Naive thymus-derived CD4-positive, alpha-beta T cell (primary cell): ENCODE measurements around the gene GALNT10. TPM values are rescaled to one million over a fixed set of nuclear protein-coding genes. Genes with fewer than 3 reads are reported as not detected.

Source experiments
- ATAC-seq: fragments of 150-1000 bp; cut with Tn5 transposase; 2 replicates; pipeline ENCODE4 v1.10.0; 2021; ENCODE audit warnings: mild to moderate bottlenecking, moderate library complexity
- CTCF ChIA-PET: fragments of 350-600 bp; sonication (Branson Sonifier 250); formaldehyde crosslinking; loops from one replicate; lab custom pipeline; 2021; ENCODE audit warnings: antibody characterized with exemption; lab: Charles Lee
- POLR2A ChIA-PET: fragments of 350-600 bp; sonication (Branson Sonifier 250); formaldehyde crosslinking; loops from one replicate; lab custom pipeline; 2021; ENCODE audit warnings: antibody characterized with exemption, inconsistent platforms; lab: Charles Lee
- DNase-seq, 9 donors: peaks; one replicate each; pipeline versions ENCODE4 v3.0.0 to v3.0.0-alpha.2; 2020 to 2022; ENCODE audit warnings: mixed read lengths in 1 of 9
- H3K27ac ChIP-seq: one replicate; pipeline ENCODE4 v1.7.0; 2013; ENCODE audit warnings: mild to moderate bottlenecking, low read depth, low read length, moderate library complexity
- H3K27me3 ChIP-seq, 2 donors: one replicate each; pipeline ENCODE4 v1.7.0; 2013; ENCODE audit warnings: low read length in 2 of 2, mild to moderate bottlenecking in 2 of 2, moderate library complexity in 2 of 2; ENCODE audit not compliant: control insufficient read depth in 2 of 2, insufficient read depth in 2 of 2
- H3K36me3 ChIP-seq, 3 experiments: 1 replicate in 2 of 3; 2 replicates in 1 of 3; pipeline ENCODE4 v1.7.0; 2013; ENCODE audit warnings: low read length in 3 of 3, mild to moderate bottlenecking in 3 of 3, moderate library complexity in 1 of 3; ENCODE audit not compliant: insufficient read depth in 3 of 3, control insufficient read depth in 2 of 3
- H3K4me1 ChIP-seq, 2 donors: one replicate each; pipeline ENCODE4 v1.7.0; 2013; ENCODE audit warnings: low read length in 2 of 2, mild to moderate bottlenecking in 2 of 2, moderate library complexity in 1 of 2; ENCODE audit not compliant: control insufficient read depth in 2 of 2, insufficient read depth in 2 of 2
- H3K4me3 ChIP-seq: 2 replicates; pipeline ENCODE4 v1.7.0; 2013; ENCODE audit warnings: mild to moderate bottlenecking, low read length
- H3K9me3 ChIP-seq, 3 experiments: 1 replicate in 2 of 3; 2 replicates in 1 of 3; pipeline ENCODE4 v1.7.0; 2013; ENCODE audit warnings: low read length in 3 of 3; ENCODE audit not compliant: control insufficient read depth in 2 of 3
- H3K27ac Mint-ChIP-seq, 9 donors: one replicate each; pipeline ENCODE4 v1.8.0; 2020 to 2022; ENCODE audit warnings: mixed read lengths in 9 of 9, mild to moderate bottlenecking in 8 of 9, moderate library complexity in 5 of 9, inconsistent platforms in 2 of 9
- H3K27me3 Mint-ChIP-seq, 5 donors: one replicate each; pipeline ENCODE4 v1.8.0; 2021 to 2022; ENCODE audit warnings: mixed read lengths in 5 of 5, mild to moderate bottlenecking in 1 of 5
- H3K36me3 Mint-ChIP-seq, 5 donors: one replicate each; pipeline ENCODE4 v1.8.0; 2020 to 2022; ENCODE audit warnings: mixed read lengths in 5 of 5, mild to moderate bottlenecking in 3 of 5, inconsistent platforms in 1 of 5
- H3K4me1 Mint-ChIP-seq, 7 donors: one replicate each; pipeline ENCODE4 v1.8.0; 2020 to 2022; ENCODE audit warnings: mixed read lengths in 7 of 7, mild to moderate bottlenecking in 3 of 7, inconsistent platforms in 1 of 7
- H3K4me3 Mint-ChIP-seq, 10 donors: one replicate each; pipeline ENCODE4 v1.8.0; 2020 to 2022; ENCODE audit warnings: mild to moderate bottlenecking in 10 of 10, mixed read lengths in 10 of 10, moderate library complexity in 6 of 10, inconsistent platforms in 2 of 10
- H3K9me3 Mint-ChIP-seq, 11 donors: one replicate each; pipeline ENCODE4 v1.8.0; 2020 to 2022; ENCODE audit warnings: mixed read lengths in 11 of 11, mild to moderate bottlenecking in 4 of 11, inconsistent platforms in 1 of 11, moderate library complexity in 1 of 11
- intact Hi-C, 2 donors: fragments of 100-400 bp; cut with micrococcal nuclease; formaldehyde crosslinking; loops; one replicate each; pipeline ENCODE4 v1.15.1; 2023
- polyA plus RNA-seq, 2 donors: library from polyadenylated mRNA; unstranded; fragments of 300-500 nt; fragmentation: Illumina TruSeq; gene quantifications; one replicate each; pipeline ENCODE4 v1.2.3, GENCODE V29; 2021
- total RNA-seq, 6 experiments: library from RNA in 5 of 6; stranded (reverse) in 5 of 6; gene quantifications; 1 replicate in 5 of 6; 2 replicates in 1 of 6; pipeline ENCODE4 v1.2.3 and lab custom pipeline; 2021 to 2026

Gene GALNT10
- total and polyA plus RNA-seq, 7 experiments from 2014 or later = 6.2 to 56.4 (median 24.8) TPM

DNA sequence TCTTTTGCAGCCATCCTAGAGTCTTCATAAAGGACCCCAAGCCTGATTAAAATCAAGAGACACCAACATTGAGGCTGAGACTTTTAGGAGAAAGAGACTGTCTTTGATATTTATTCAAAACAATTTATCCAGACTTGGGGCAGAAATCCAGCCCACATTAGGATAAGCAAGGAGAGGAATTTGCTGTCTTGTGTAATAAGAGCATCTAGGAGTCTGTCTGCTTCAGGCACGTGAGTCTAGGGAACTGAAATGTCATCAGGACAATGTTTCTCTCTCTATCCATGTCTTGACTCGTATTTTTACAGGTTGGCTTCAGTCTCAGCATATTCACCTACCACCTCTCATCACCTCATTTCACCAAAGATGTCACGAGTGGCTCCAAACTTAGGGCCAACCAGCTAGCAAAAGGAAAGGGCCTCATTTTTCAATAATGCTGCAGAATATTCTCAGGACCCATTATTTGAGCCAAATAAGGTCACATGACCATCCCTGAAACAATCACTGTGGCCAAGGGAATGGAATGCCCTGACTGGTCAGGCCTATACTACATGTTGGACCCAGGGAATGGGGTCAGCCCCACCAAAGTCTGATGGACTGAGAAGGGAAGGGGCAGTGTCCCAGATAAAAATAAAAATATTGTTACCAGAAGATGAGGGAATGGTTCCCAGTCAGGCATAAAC, 184.9 kb downstream of the GALNT10 start:
- POLR2A ChIA-PET = no interaction called here
- H3K27me3 Mint-ChIP-seq = no peaks in the 10 kb centered on the region
- peaks cover 14 to 50% (median 19%) of the 10 kb centered on the region in 5 donors for H3K36me3 Mint-ChIP-seq
- H3K9me3 Mint-ChIP-seq = no peaks in the 10 kb centered on the region
- H3K4me3 Mint-ChIP-seq = no peak overlapping the region
- CTCF ChIA-PET = no interaction called here
- H3K36me3 ChIP-seq = peaks cover 0 to 23% (median 4%) of the 10 kb centered on the region in 3 experiments
- ATAC-seq (no peak), DNase-seq (no peak)
- H3K9me3 ChIP-seq = no peaks in the 10 kb centered on the region
- no peaks in the 10 kb centered on the region for H3K27me3 ChIP-seq
- H3K4me3 ChIP-seq = no peak overlapping the region
- intact Hi-C loops = no loop called here
- no peaks in the 10 kb centered on the region for H3K4me1 ChIP-seq
- H3K27ac ChIP-seq = no peak overlapping the region
- H3K27ac Mint-ChIP-seq = no peak overlapping the region
- peaks cover 0 to 4% (median 0%) of the 10 kb centered on the region in 7 donors for H3K4me1 Mint-ChIP-seq

DNA sequence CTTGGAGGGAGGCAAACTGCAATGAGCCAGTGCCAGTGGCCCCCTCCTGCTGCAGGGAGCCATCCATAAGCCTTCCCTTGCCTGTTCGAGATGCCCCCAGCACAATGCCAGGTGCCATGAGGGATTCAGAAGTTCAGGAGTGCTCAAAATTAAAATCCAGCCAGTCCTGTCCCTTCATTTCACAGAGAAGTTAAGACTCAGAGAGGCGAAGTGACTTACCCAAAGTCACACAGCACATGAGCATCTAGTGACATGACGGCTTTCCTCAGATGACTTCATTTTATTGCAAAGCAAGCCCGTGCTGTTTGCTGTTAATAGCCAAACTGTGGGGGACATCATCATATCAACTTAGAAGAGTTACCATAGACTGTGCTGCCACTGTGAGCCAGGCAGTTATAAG, 185.9 kb downstream of the GALNT10 start:
- peaks cover 0 to 33% (median 4%) of the 10 kb centered on the region in 3 experiments for H3K36me3 ChIP-seq
- Mint-ChIP-seq H3K9me3 (no peaks in the 10 kb centered on the region), H3K4me3 (no peak overlapping the region), H3K36me3 (peaks cover 19 to 60% (median 29%) of the 10 kb centered on the region in 5 donors), H3K4me1 (peaks cover 0 to 4% (median 0%) of the 10 kb centered on the region in 7 donors), H3K27me3 (no peaks in the 10 kb centered on the region), H3K27ac (no peak overlapping the region)
- H3K9me3 ChIP-seq = no peaks in the 10 kb centered on the region
- CTCF ChIA-PET = no interaction called here
- no peaks in the 10 kb centered on the region for H3K4me1 ChIP-seq
- no peaks in the 10 kb centered on the region for H3K27me3 ChIP-seq
- DNase-seq (no peak), ATAC-seq (no peak)
- no peak overlapping the region for H3K27ac ChIP-seq
- H3K4me3 ChIP-seq = no peak overlapping the region
- POLR2A ChIA-PET = no interaction called here
- intact Hi-C loops = no loop called here

DNA sequence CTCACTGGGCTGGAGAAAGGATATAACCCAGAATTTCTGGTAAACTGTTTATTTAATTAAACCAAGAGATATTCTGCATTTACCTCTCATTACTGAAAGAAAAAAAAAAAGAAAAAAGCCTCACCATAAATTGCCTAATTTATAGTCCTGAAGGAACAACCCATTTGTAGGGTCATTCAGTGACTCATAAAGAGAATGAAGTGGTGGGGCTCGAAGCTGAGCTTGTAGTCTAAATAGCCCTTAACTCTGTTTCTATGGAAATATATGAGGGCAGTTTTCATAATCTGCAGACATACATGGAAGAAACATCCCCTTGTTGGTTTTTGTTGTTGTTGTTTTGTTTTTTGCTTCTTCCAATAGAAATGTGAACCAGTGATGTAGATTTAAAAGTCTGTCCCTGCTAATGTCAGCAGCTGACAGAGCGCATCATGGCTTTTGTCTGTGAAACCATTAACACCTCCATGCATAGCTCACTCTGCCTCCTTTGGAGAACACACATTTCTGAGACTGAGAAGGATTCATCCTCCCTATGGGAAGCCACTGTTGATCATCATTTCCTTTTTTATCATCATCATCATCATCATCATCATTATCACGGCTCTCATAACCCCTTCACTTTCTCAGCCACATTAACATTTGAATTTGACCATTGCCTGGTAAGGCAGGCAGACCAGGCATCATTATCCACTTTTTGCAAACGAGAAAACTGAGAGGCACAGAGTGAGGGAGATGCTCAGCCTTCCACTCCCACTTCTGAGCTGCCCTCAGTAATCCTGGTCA, 187.4 kb downstream of the GALNT10 start:
- Mint-ChIP-seq H3K36me3 (peaks cover 24 to 69% (median 43%) of the 10 kb centered on the region in 5 donors), H3K9me3 (peaks cover 0 to 3% (median 0%) of the 10 kb centered on the region in 11 donors), H3K27ac (no peak overlapping the region), H3K4me1 (peaks cover 0 to 2% (median 0%) of the 10 kb centered on the region in 7 donors), H3K27me3 (no peaks in the 10 kb centered on the region), H3K4me3 (no peak overlapping the region)
- ChIA-PET CTCF (no interaction called here), POLR2A (no interaction called here)
- DNase-seq (no peak), ATAC-seq (no peak)
- intact Hi-C loops = no loop called here
- H3K27me3 ChIP-seq = no peaks in the 10 kb centered on the region
- H3K27ac ChIP-seq = no peak overlapping the region
- H3K36me3 ChIP-seq = peaks cover 0 to 44% (median 4%) of the 10 kb centered on the region in 3 experiments
- peaks cover 0 to under 1% of the 10 kb centered on the region in 2 donors for H3K4me1 ChIP-seq
- H3K4me3 ChIP-seq = no peak overlapping the region
- no peaks in the 10 kb centered on the region for H3K9me3 ChIP-seq

- intact Hi-C loops = no loop called here
- no peak overlapping the region for H3K4me3 ChIP-seq
- CTCF ChIA-PET = no interaction called here
These were observed 189.7 kb downstream of the GALNT10 start for GRCh38 chr5:154380263-154380662.

GRCh38 chr5:154384480-154385235, 194.1 kb downstream of the GALNT10 start:
- CTCF ChIA-PET = no interaction called here
- Histone ChIP-seq H3K27ac (no peak overlapping the region), H3K36me3 (peaks cover 0 to 42% (median 0%) of the 10 kb centered on the region in 3 experiments), H3K27me3 (no peaks in the 10 kb centered on the region), H3K4me1 (peaks cover 0 to 31% of the 10 kb centered on the region in 2 donors), H3K4me3 (no peak overlapping the region), H3K9me3 (no peaks in the 10 kb centered on the region)
- Mint-ChIP-seq H3K4me3 (no peak overlapping the region), H3K27ac (peak overlapping the region in 3 of 9 donors; percentile 21 to 40 (median 33)), H3K36me3 (peaks cover 12 to 46% (median 34%) of the 10 kb centered on the region in 5 donors), H3K27me3 (no peaks in the 10 kb centered on the region), H3K9me3 (peaks cover 0 to 11% (median 0%) of the 10 kb centered on the region in 11 donors), H3K4me1 (peaks cover 0 to 14% (median 4%) of the 10 kb centered on the region in 7 donors)
- peak; percentile 73 for ATAC-seq
- POLR2A ChIA-PET = no interaction called here
- intact Hi-C loops = no loop called here
- DNase-seq = no peak

More at GRCh38 chr5:154380263-154380662, 189.7 kb downstream of the GALNT10 start:
- Histone ChIP-seq H3K27me3 (no peaks in the 10 kb centered on the region), H3K36me3 (peaks cover 0 to 44% (median 4%) of the 10 kb centered on the region in 3 experiments), H3K27ac (no peak overlapping the region), H3K4me1 (peaks cover 0 to 23% of the 10 kb centered on the region in 2 donors), H3K9me3 (no peaks in the 10 kb centered on the region)
- ATAC-seq (no peak), DNase-seq (no peak)
- peaks cover 0 to 10% (median 4%) of the 10 kb centered on the region in 7 donors for H3K4me1 Mint-ChIP-seq
- H3K9me3 Mint-ChIP-seq = peaks cover 0 to 11% (median 0%) of the 10 kb centered on the region in 11 donors
- H3K36me3 Mint-ChIP-seq = peaks cover 24 to 69% (median 52%) of the 10 kb centered on the region in 5 donors
- no peak overlapping the region for H3K27ac Mint-ChIP-seq
- H3K27me3 Mint-ChIP-seq = no peaks in the 10 kb centered on the region
- H3K4me3 Mint-ChIP-seq = no peak overlapping the region
- POLR2A ChIA-PET = no interaction called here

- Mint-ChIP-seq H3K4me1 (peaks cover 0 to 14% (median 4%) of the 10 kb centered on the region in 7 donors), H3K4me3 (no peak overlapping the region), H3K27ac (peak overlapping the region in 3 of 9 donors; percentile 30 to 46 (median 40)), H3K36me3 (peaks cover 12 to 46% (median 37%) of the 10 kb centered on the region in 5 donors), H3K27me3 (no peaks in the 10 kb centered on the region), H3K9me3 (peaks cover 0 to 11% (median 0%) of the 10 kb centered on the region in 11 donors)
- Histone ChIP-seq H3K36me3 (peaks cover 0 to 38% (median 0%) of the 10 kb centered on the region in 3 experiments), H3K4me3 (no peak overlapping the region), H3K9me3 (no peaks in the 10 kb centered on the region), H3K27ac (no peak overlapping the region), H3K4me1 (peaks cover 0 to 31% of the 10 kb centered on the region in 2 donors), H3K27me3 (no peaks in the 10 kb centered on the region)
- ATAC-seq (peak; percentile 77), DNase-seq (no peak)
- intact Hi-C loops = no loop called here
- ChIA-PET CTCF (no interaction called here), POLR2A (no interaction called here)
These were observed 194.6 kb downstream of the GALNT10 start for GRCh38 chr5:154385236-154385512.
